Lung (tissue), 12 donors: ENCODE data around the gene CCDC148. TPM values are rescaled to one million over a fixed set of nuclear protein-coding genes. Genes with fewer than 3 reads are reported as not detected.
"Not testable (repeated sequence)": the region's sequence is repeated elsewhere in the genome, so short reads cannot be mapped to it uniquely, and the experiment has no call there.

Experiments used
- ATAC-seq: fragments of 200-7000 bp; cut with Tn5 transposase; one replicate; pipeline ENCODE4 v1.9.1; 2020; ENCODE audit warnings: moderate number of reproducible peaks; ENCODE audit not compliant: insufficient read depth, low FRiP score
- DNase-seq, 3 donors: peaks; one replicate each; pipeline ENCODE4 v3.0.0-alpha.2; 2013 to 2017
- H3K27ac ChIP-seq, 2 donors: one replicate each; pipeline ENCODE4 v1.5.1; 2013; ENCODE audit warnings: mild to moderate bottlenecking in 2 of 2, moderate library complexity in 2 of 2, control low read depth in 1 of 2, inconsistent platforms in 1 of 2, low read depth in 1 of 2, low read length in 1 of 2
- H3K27me3 ChIP-seq, 3 donors: one replicate each; pipeline ENCODE4 v1.5.1; 2013; ENCODE audit warnings: low read length in 2 of 3; ENCODE audit not compliant: control insufficient read depth in 3 of 3, insufficient read depth in 3 of 3
- H3K36me3 ChIP-seq, 4 donors: one replicate each; pipeline ENCODE4 v1.5.1; 2013; ENCODE audit warnings: low read length in 4 of 4, mild to moderate bottlenecking in 1 of 4, moderate library complexity in 1 of 4; ENCODE audit not compliant: control insufficient read depth in 4 of 4, insufficient read depth in 4 of 4
- H3K4me1 ChIP-seq, 5 donors: one replicate each; pipeline ENCODE4 v1.5.1; 2013; ENCODE audit warnings: low read length in 5 of 5, mild to moderate bottlenecking in 2 of 5, moderate library complexity in 1 of 5; ENCODE audit not compliant: control insufficient read depth in 5 of 5, insufficient read depth in 5 of 5
- H3K4me3 ChIP-seq: one replicate; pipeline ENCODE4 v1.5.1; 2013; ENCODE audit warnings: mild to moderate bottlenecking, control low read depth, moderate library complexity
- H3K9ac ChIP-seq, 2 donors: one replicate each; pipeline ENCODE4 v1.5.1; 2013; ENCODE audit warnings: low read length in 2 of 2, control low read depth in 1 of 2; ENCODE audit not compliant: insufficient read depth in 1 of 2
- H3K9me3 ChIP-seq, 4 donors: one replicate each; pipeline ENCODE4 v1.5.1; 2013; ENCODE audit warnings: low read length in 3 of 4, mild to moderate bottlenecking in 1 of 4, moderate library complexity in 1 of 4; ENCODE audit not compliant: control insufficient read depth in 4 of 4, insufficient read depth in 3 of 4
- WGBS, 2 donors: extraction: QIAGEN DNeasy Blood & Tissue Kit; methylation state at CpG; one replicate each; pipeline ENCODE4 v1.1.7; 2013; 5-methylcytosine and 5-hydroxymethylcytosine counted together
- polyA plus RNA-seq, 2 donors: library from polyadenylated mRNA; stranded (reverse); fragments of 200-250 nt; gene quantifications; one replicate each; pipeline ENCODE4 v1.2.1, GENCODE V29; 2013
- total RNA-seq, 2 donors: library from RNA; depleted of rRNA in 1 of 2; stranded (reverse); fragments of >200 nt in 1 of 2; gene quantifications; one replicate each; pipeline ENCODE4 v1.2.1, GENCODE V29; 2014 to 2021
- TF ChIP-seq, protein P1 (sequence below): IDR thresholded peaks from 2 replicates; pipeline ENCODE4 v1.5.1; 2012; ENCODE audit warnings: mild to moderate bottlenecking; ENCODE audit errors: control extremely low read depth, extremely low read depth
- donor health status: control.
- donor health status: control.
- donor health status: Bipolar disorder and iron deficiency.
- donor health status: healthy.
- donor health status: DM: yes; HTN: yes; CAD: no.

CCDC148 gene
- total and polyA plus RNA-seq, 4 donors: 0.61 to 8.6 (median 2.5) TPM

DNA sequence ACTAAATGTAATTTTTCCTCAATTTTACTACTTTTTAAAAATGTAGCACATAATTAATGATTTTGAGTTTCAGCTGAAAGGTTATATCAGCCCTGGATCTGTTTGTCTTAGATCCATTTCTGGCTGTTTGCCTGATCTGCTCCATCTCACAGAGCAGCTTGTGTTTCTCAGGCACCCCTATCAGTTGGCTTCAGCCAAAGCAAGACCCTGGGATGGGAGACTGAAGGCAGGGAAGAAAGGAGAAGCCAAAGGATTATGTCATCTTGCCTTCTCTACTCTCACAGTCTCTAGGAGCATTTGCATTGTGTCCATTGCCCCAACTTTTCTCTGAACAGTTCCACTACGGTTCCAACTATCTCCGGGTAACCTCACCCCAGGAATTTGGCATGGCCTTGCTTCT, 110.5 kb downstream of the CCDC148 start:
- DNase-seq (peak; percentile 37 to 77 (median 58)), ATAC-seq (no peak)
- Histone ChIP-seq H3K4me1 (peaks cover 0 to 8% (median 0%) of the 10 kb centered on the region in 5 donors), H3K9ac (no peak overlapping the region), H3K4me3 (no peak overlapping the region), H3K27ac (no peak overlapping the region), H3K36me3 (no peaks in the 10 kb centered on the region), H3K27me3 (no peaks in the 10 kb centered on the region), H3K9me3 (no peaks in the 10 kb centered on the region)
- WGBS, 2 donors: 71 to 77% methylated on average over 2 of the region's 2 CpGs
- TF ChIP-seq, protein P1, sequence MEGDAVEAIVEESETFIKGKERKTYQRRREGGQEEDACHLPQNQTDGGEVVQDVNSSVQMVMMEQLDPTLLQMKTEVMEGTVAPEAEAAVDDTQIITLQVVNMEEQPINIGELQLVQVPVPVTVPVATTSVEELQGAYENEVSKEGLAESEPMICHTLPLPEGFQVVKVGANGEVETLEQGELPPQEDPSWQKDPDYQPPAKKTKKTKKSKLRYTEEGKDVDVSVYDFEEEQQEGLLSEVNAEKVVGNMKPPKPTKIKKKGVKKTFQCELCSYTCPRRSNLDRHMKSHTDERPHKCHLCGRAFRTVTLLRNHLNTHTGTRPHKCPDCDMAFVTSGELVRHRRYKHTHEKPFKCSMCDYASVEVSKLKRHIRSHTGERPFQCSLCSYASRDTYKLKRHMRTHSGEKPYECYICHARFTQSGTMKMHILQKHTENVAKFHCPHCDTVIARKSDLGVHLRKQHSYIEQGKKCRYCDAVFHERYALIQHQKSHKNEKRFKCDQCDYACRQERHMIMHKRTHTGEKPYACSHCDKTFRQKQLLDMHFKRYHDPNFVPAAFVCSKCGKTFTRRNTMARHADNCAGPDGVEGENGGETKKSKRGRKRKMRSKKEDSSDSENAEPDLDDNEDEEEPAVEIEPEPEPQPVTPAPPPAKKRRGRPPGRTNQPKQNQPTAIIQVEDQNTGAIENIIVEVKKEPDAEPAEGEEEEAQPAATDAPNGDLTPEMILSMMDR: no peak

DNA sequence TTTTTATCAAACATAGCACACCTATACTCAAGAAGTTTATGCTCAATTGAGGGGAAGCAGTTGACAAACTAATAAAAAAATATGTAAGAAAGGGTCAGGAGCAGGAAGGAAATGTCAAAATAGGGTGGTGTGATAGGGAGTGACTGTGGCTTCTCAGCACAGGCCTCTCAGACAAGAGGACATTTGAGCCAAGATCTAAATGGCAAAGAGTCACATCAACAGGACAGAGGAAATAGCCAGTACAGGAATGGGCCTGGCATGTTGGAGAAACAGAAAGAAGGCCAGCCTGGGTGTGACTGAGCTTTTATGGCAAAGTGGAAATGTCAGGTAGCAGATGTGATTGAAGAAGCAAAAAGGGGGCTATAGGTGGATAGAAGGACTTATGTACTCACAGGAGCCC, 117.0 kb downstream of the CCDC148 start:
- ATAC-seq: no peak

DNA sequence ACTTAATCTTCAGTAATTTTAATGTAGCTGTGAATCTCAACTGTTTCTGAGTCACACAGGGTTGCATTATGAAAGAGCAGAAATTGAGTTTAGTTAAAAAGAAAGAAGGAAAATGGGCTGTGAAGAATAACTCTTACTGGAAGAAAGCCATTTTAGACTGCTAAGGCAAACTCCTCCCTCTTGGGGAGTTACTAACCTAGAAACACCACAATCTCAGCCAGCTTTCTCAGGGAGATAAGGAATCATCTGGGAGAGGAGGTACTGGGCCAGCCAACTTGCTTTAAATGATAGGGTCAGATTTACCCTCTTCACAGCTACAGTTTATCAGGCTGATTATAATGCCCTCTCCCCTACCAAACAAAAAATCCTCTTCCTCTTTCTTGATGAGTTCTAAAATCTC, 119.5 kb downstream of the CCDC148 start:
- Histone ChIP-seq H3K27ac (no peak overlapping the region), H3K9ac (no peak overlapping the region), H3K27me3 (no peaks in the 10 kb centered on the region), H3K4me1 (peaks cover 0 to 4% (median 0%) of the 10 kb centered on the region in 5 donors), H3K36me3 (no peaks in the 10 kb centered on the region), H3K4me3 (no peak overlapping the region), H3K9me3 (no peaks in the 10 kb centered on the region)
- ATAC-seq (no peak), DNase-seq (peak in 1 of 3 donors; percentile 25)
- TF ChIP-seq, protein P1: no peak

More for the DNA sequence above, 117.0 kb downstream of the CCDC148 start:
- Histone ChIP-seq H3K9ac (no peak overlapping the region), H3K9me3 (no peaks in the 10 kb centered on the region), H3K27me3 (no peaks in the 10 kb centered on the region), H3K36me3 (no peaks in the 10 kb centered on the region), H3K4me3 (no peak overlapping the region), H3K4me1 (peaks cover 0 to 4% (median 0%) of the 10 kb centered on the region in 5 donors), H3K27ac (no peak overlapping the region)
- TF ChIP-seq, protein P1: no peak
- DNase-seq: no peak

DNA sequence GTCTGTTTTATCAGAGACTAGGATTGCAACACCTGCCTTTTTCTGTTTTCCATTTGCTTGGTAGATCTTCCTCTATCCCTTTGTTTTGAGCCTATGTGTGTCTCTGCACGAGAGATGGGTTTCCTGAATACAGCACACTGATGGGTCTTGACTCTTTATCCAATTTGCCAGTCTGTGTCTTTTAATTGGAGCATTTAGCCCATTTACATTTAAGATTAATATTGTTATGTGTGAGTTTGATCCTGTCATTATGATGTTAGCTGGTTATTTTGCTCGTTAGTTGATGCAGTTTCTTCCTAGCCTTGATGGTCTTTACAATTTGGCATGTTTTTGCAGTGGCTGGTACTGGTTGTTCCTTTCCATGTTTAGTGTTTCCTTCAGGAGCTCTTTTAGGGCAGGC, 124.8 kb downstream of the CCDC148 start:
- H3K4me3 ChIP-seq, DNase-seq, H3K27me3 ChIP-seq, H3K9ac ChIP-seq, H3K27ac ChIP-seq, H3K9me3 ChIP-seq, ATAC-seq, H3K36me3 ChIP-seq, H3K4me1 ChIP-seq: not testable (repeated sequence)
- 78 to 94% methylated on average over 1 to 2 of the region's 2 CpGs for WGBS, 2 donors
